ENCODE measurements around the gene DMXL1.

DNA sequence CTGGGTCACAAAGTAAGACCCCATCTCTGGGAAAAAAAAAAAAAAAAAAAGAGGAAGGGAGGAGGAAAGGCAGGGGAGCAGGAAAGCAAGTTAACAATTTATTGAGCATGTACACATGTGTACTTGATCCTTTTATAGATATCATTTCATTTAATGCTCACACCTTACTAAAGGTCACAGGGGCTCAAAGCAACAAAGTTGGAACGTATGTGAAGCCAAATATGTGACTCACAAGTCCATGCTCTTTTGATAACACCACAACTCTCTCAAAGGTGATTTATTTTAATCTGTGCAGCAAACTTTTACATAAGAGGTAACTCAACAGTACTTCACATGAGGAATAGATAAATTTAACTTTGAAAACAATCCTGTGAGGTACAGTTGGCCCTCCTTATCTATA lies 48.1 kb upstream of the DMXL1 start:
- TF ChIP-seq CTCF (IDR thresholded peaks at IDR 0.05; ENCODE audit: low read depth, low read length) (no peak), POLR2A (IDR thresholded peaks at IDR 0.05; ENCODE audit: extremely low read depth, insufficient read length) (no peak)

Measured in NB4 (cell line).